Measurements from ENCODE around the gene AP5Z1. TPM values are rescaled to one million over a fixed set of nuclear protein-coding genes. Genes with fewer than 3 reads are reported as not detected.

AP5Z1 gene, protein sequence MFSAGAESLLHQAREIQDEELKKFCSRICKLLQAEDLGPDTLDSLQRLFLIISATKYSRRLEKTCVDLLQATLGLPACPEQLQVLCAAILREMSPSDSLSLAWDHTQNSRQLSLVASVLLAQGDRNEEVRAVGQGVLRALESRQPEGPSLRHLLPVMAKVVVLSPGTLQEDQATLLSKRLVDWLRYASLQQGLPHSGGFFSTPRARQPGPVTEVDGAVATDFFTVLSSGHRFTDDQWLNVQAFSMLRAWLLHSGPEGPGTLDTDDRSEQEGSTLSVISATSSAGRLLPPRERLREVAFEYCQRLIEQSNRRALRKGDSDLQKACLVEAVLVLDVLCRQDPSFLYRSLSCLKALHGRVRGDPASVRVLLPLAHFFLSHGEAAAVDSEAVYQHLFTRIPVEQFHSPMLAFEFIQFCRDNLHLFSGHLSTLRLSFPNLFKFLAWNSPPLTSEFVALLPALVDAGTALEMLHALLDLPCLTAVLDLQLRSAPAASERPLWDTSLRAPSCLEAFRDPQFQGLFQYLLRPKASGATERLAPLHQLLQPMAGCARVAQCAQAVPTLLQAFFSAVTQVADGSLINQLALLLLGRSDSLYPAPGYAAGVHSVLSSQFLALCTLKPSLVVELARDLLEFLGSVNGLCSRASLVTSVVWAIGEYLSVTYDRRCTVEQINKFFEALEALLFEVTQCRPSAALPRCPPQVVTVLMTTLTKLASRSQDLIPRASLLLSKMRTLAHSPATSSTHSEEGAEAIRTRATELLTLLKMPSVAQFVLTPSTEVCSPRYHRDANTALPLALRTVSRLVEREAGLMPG
- total RNA-seq (2021): 38.3 and 39.2 TPM in 2 replicates
- long read RNA-seq, transcript AP5Z1-201 (17 exons, 2,889 nt): major isoform, 123 of 210 reads
- long read RNA-seq, transcript AP5Z1-209 (16 exons, 2,667 nt): minor isoform, 9 of 210 reads
- long read RNA-seq, partial matches to known transcripts: 14 of 210 reads
- long read RNA-seq, other reads (novel, unspliced or antisense): 64 of 210 reads

DNA sequence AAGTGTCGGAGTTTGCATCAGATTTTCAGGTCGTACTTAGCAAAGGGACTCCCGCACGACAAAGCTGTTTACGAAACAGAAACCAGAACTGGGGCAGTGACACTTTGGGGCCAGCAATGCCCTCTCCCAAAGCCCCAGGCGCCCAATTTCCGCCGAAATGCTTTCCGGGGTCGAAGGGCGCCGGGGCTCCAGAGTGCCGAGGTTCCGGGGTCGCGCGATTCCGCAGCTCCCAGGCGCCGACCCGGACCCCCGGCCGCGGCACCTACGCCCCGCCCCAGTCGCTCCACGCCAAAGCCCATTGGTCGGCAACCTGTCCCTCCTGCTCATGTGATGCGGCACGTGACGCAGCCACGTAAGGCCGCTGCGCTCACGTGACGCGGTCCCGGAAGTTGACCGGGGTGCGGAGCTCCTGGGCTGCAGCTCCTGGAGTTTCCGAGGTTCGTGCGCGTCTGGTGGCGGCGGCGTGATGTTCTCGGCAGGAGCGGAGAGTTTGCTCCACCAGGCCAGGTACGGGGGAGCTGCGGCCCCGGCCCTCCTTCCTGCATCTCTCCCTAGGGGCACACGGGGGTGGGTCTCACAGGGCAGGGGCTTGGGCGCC lies at the start of gene AP5Z1:
Gene AP5Z1 (plus strand): TSS at position 374 of the 598 bp plus-strand sequence. CDS start 93 bp downstream, at position 467.
- Histone ChIP-seq H2BK15ac (ENCODE audit: low read depth, low read length) (no peak within 1 kb of the TSS), H3K9ac (ENCODE audit: extremely low read depth, insufficient read length, low read length) (peak within 1 kb of the TSS; percentile 67), H3K27me3 (ENCODE audit: insufficient read depth, low read length) (no peaks in the 10 kb centered on the region), H4K20me1 (ENCODE audit: control insufficient read depth, insufficient read depth, insufficient read length) (no peaks in the 10 kb centered on the region), H4K5ac (ENCODE audit: insufficient read length, low read depth, low read length) (peak within 1 kb of the TSS; percentile 10), H4K91ac (ENCODE audit: insufficient read length, low read depth, low read length) (peak within 1 kb of the TSS; percentile 44), H3K9me3 (ENCODE audit: control insufficient read depth, low read depth, low read length) (no peaks in the 10 kb centered on the region), H2BK12ac (ENCODE audit: insufficient read length, low read depth, low read length) (no peak within 1 kb of the TSS), H3K23ac (ENCODE audit: insufficient read length, low read depth, low read length) (no peak within 1 kb of the TSS), H3K4me1 (ENCODE audit: insufficient read depth, low read length) (no peaks in the 10 kb centered on the region), H3K23me2 (ENCODE audit: insufficient read length, low read depth, low read length, poor library complexity, severe bottlenecking) (peaks cover 15% of the 10 kb centered on the region), H3K79me2 (ENCODE audit: insufficient read depth, low read length) (no peaks in the 10 kb centered on the region; the same call in 1 of the 2 replicates), H2AK5ac (ENCODE audit: insufficient read length, low read length) (no peak within 1 kb of the TSS), H2BK120ac (ENCODE audit: low read depth, low read length, poor library complexity, severe bottlenecking) (no peak within 1 kb of the TSS), H3K4ac (ENCODE audit: low read depth, low read length) (no peak within 1 kb of the TSS), H2AFZ (ENCODE audit: low read length) (no peak within 1 kb of the TSS), H3T11ph (ENCODE audit: low read length) (no peak within 1 kb of the TSS), H4K8ac (replicated peaks; ENCODE audit: insufficient read length, low read depth, low read length) (no peak within 1 kb of the TSS), H2BK20ac (ENCODE audit: low read depth, low read length, poor library complexity, severe bottlenecking) (no peak within 1 kb of the TSS), H2BK5ac (ENCODE audit: insufficient read length, low read length) (peak within 1 kb of the TSS; percentile 35), H3K56ac (ENCODE audit: insufficient read length, low read depth, low read length) (no peak within 1 kb of the TSS), H3K4me2 (ENCODE audit: insufficient read depth, insufficient read length, low read length) (peak within 1 kb of the TSS; percentile 85), H3K18ac (ENCODE audit: insufficient read length, low read depth, low read length) (peak within 1 kb of the TSS; percentile 32), H3K79me1 (ENCODE audit: insufficient read depth, low read depth, low read length, poor library complexity, severe bottlenecking) (peaks cover 3% of the 10 kb centered on the region), H3K27ac (ENCODE audit: insufficient read length, low read depth, low read length) (no peak within 1 kb of the TSS), H3K14ac (ENCODE audit: insufficient read depth, low read length) (peak within 1 kb of the TSS; percentile 51)
- H3K4me1 Mint-ChIP-seq: peaks cover 12 to 15% of the 10 kb centered on the region in 2 experiments
- peak; percentile 96 for DNase-seq
- peak within 1 kb of the TSS; percentile 90 to 97 (median 94) for H3K27ac Mint-ChIP-seq
- H3K9me3 Mint-ChIP-seq: no peaks in the 10 kb centered on the region
- WGBS (ENCODE audit: extremely low coverage, insufficient read length, low lambda C conversion rate): no CpG with 5 or more reads among the region's 55 CpGs
- H3K36me3 Mint-ChIP-seq (ENCODE audit: insufficient read depth in 1 of 3, low read depth in 3 of 3): peaks cover 0 to 18% (median 0%) of the 10 kb centered on the region in 3 experiments; a peak in 3 of 7 replicates
- TF ChIP-seq, protein P1, sequence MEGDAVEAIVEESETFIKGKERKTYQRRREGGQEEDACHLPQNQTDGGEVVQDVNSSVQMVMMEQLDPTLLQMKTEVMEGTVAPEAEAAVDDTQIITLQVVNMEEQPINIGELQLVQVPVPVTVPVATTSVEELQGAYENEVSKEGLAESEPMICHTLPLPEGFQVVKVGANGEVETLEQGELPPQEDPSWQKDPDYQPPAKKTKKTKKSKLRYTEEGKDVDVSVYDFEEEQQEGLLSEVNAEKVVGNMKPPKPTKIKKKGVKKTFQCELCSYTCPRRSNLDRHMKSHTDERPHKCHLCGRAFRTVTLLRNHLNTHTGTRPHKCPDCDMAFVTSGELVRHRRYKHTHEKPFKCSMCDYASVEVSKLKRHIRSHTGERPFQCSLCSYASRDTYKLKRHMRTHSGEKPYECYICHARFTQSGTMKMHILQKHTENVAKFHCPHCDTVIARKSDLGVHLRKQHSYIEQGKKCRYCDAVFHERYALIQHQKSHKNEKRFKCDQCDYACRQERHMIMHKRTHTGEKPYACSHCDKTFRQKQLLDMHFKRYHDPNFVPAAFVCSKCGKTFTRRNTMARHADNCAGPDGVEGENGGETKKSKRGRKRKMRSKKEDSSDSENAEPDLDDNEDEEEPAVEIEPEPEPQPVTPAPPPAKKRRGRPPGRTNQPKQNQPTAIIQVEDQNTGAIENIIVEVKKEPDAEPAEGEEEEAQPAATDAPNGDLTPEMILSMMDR (conservative IDR thresholded peaks at IDR 0.05): no peak
- peaks cover 3% of the 10 kb centered on the region; the same call in 1 of the 2 replicates for H3K27me3 Mint-ChIP-seq (ENCODE audit: low read depth)
- peak within 1 kb of the TSS; percentile 97 to 99 for H3K4me3 Mint-ChIP-seq

Measured in H9 (cell line).